Measurements from ENCODE around the gene PSMC4.

The PSMC4 gene

DNA sequence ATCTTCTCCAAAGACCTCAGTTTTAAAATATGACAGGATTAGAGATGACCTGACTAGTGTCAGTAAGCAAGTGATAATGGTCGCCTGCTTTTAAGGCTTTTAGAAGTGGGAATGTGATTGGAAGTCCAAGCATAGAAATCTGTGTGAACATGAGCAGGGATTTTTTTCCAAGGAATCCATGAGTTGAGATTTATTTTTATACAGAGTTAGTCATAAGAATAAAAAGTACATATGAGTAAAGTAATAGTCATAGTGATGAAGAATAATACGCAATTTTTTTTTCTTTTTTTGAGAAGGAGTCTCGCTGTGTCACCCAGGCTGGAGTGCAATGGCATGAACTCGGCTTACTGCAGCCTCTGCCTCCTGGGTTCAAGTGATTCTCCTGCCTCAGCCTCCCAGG lies 27.5 kb downstream of the PSMC4 start:
- CTCF ChIA-PET: no interaction called here
- DNase-seq (ENCODE audit: extremely low spot score): no peak
- TF ChIP-seq, protein P1, sequence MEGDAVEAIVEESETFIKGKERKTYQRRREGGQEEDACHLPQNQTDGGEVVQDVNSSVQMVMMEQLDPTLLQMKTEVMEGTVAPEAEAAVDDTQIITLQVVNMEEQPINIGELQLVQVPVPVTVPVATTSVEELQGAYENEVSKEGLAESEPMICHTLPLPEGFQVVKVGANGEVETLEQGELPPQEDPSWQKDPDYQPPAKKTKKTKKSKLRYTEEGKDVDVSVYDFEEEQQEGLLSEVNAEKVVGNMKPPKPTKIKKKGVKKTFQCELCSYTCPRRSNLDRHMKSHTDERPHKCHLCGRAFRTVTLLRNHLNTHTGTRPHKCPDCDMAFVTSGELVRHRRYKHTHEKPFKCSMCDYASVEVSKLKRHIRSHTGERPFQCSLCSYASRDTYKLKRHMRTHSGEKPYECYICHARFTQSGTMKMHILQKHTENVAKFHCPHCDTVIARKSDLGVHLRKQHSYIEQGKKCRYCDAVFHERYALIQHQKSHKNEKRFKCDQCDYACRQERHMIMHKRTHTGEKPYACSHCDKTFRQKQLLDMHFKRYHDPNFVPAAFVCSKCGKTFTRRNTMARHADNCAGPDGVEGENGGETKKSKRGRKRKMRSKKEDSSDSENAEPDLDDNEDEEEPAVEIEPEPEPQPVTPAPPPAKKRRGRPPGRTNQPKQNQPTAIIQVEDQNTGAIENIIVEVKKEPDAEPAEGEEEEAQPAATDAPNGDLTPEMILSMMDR (IDR thresholded peaks at IDR 0.05; ENCODE audit: control extremely low read depth, extremely low read depth, low read depth, missing control alignments): no peak
- POLR2A ChIA-PET: no interaction called here

DNA sequence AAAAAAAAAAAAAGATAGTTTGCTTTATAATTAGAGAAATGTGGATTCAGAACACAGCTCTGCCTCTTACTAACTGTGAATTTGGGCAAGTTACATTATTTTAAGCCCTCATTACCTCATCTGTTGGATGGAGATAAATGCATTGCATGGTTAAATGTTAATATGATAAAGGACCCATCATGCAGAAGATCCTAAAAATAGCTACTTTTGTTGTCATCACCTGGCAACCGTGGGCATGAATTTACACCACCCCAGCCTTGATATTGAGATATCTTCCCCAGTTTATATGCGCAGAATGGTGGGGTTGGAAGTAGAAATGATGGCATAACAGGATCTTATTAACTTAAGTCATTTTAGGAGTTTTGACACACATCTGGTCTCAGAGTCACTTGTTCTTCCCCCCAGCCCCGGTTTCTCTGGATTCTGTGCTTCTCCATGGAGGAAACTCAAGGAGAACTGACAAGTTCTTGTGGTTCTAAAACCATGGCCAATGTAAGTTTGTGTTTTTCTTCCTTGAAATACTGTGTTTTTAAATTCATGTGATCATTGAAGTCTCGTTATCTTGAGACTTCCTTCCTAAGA lies 34.8 kb downstream of the PSMC4 start:
- POLR2A ChIA-PET: no interaction called here

DNA sequence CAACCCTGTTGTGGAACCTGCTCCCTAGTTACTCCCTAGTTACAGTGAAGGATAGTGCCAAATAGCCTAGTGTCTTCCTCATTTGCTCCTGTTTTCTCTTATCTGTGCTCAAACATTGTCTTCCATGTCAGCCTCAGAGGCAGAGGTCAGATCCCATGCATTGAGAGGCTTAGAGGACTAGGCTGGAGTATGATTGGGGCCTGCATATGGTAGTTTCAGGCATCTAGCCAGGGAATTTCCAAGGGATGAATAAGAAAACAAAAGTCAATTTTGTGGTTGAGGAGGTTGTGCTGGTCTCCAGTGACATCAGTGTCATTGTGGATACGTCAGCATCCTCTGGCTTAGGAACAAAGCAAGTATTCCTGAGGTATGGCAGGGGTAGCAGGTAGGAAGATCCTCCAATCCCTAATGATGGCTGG lies 35.3 kb downstream of the PSMC4 start:
- ChIA-PET POLR2A (no interaction called here), CTCF (no interaction called here)
- no peak for DNase-seq (ENCODE audit: extremely low spot score)
- TF ChIP-seq, protein P1 (IDR thresholded peaks at IDR 0.05; ENCODE audit: control extremely low read depth, extremely low read depth, low read depth, missing control alignments): no peak

More for the DNA sequence above, 34.8 kb downstream of the PSMC4 start:
- CTCF ChIA-PET: no interaction called here
- TF ChIP-seq, protein P1 (IDR thresholded peaks at IDR 0.05; ENCODE audit: control extremely low read depth, extremely low read depth, low read depth, missing control alignments): no peak
- no peak for DNase-seq (ENCODE audit: extremely low spot score)

DNA sequence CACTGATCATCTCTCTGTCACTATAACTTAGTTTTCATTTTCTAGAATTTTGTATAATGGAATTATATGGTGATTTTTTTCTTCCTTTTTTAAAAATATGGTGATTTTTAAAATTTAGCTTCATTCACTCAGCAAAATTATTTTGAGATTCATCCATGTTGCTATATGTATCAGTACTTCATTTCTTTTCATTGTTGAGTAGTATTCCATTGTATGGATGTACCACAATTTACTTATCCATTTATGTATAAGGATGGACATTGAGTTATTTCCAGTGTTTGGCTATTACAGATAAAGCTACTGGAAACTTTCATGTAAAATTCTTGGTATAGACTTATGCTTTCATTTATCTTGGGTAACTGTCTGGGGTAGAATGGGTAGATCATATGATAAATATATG lies 38.7 kb downstream of the PSMC4 start:
- ChIA-PET POLR2A (no interaction called here), CTCF (no interaction called here)
- DNase-seq (ENCODE audit: extremely low spot score): no peak
- TF ChIP-seq, protein P1 (IDR thresholded peaks at IDR 0.05; ENCODE audit: control extremely low read depth, extremely low read depth, low read depth, missing control alignments): no peak

DNA sequence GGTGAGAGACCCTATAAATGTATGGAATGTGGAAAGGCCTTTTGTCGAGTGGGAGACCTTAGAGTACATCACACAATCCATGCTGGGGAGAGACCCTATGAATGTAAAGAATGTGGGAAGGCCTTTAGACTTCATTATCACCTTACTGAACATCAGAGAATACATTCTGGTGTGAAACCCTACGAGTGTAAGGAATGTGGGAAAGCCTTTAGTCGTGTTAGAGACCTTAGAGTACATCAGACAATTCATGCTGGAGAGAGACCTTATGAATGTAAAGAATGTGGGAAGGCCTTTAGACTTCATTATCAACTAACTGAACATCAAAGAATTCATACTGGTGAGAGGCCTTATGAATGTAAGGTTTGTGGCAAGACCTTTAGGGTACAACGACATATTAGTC lies 43.0 kb downstream of the PSMC4 start:
- no peak for DNase-seq (ENCODE audit: extremely low spot score)
- CTCF ChIA-PET: no interaction called here
- POLR2A ChIA-PET: no interaction called here
- TF ChIP-seq, protein P1 (IDR thresholded peaks at IDR 0.05; ENCODE audit: control extremely low read depth, extremely low read depth, low read depth, missing control alignments): no peak

DNA sequence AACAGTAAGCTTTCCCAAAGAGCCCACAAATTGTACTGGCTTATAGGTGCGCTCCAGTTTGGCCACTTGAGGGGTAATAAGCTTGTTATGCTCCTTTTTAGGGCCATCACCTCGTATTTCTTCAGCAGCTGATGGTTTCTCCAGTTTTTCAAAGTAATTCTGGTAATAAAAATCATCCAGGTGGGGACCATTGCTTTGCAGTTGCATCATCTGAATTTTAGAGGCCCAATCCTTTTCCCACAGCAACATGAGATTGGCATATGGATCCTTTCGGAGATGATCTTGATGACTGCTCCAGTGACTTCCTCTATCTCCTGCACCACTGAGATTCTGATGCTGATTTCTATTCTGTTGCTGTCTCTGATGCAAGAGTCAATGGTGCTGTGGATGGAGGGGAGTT lies 53.0 kb downstream of the PSMC4 start:
- no peak for DNase-seq (ENCODE audit: extremely low spot score)
- POLR2A ChIA-PET: no interaction called here
- TF ChIP-seq, protein P1 (IDR thresholded peaks at IDR 0.05; ENCODE audit: control extremely low read depth, extremely low read depth, low read depth, missing control alignments): no peak
- CTCF ChIA-PET: no interaction called here

Measured in GM10248 (cell line).